Astrocyte (in vitro differentiated cells and primary cell): Measurements from ENCODE around the gene DNAAF5. TPM values are rescaled to one million over a fixed set of nuclear protein-coding genes. Genes with fewer than 3 reads are reported as not detected.

Experiments
- DNase-seq: peaks from one replicate; pipeline ENCODE4 v3.0.0-alpha.2; 2010; ENCODE audit warnings: low read depth
- FAIRE-seq: peaks from 2 replicates; lab custom pipeline; 2011; peaks lifted over from hg19 to GRCh38; lab: Jason Lieb, UNC
- H2AFZ ChIP-seq: 2 replicates; pipeline ENCODE4 v1.6.0; 2012; ENCODE audit warnings: low read depth, low read length, inconsistent platforms
- H3K27ac ChIP-seq: 2 replicates; pipeline ENCODE4 v1.5.1; 2011; ENCODE audit warnings: low read depth, low read length, inconsistent platforms
- H3K27me3 ChIP-seq: 2 replicates; pipeline ENCODE4 v1.6.0; 2011; ENCODE audit warnings: low read length, inconsistent platforms; ENCODE audit not compliant: insufficient read depth
- H3K36me3 ChIP-seq: 2 replicates; pipeline ENCODE4 v1.5.1; 2011; ENCODE audit warnings: low read length, inconsistent platforms; ENCODE audit not compliant: insufficient read depth
- H3K4me1 ChIP-seq: 2 replicates; pipeline ENCODE4 v1.5.1; 2011; ENCODE audit warnings: low read length, inconsistent platforms; ENCODE audit not compliant: insufficient read depth
- H3K4me2 ChIP-seq: 2 replicates; pipeline ENCODE4 v1.6.0; 2012; ENCODE audit warnings: low read length, inconsistent platforms
- H3K4me3 ChIP-seq: 2 replicates; pipeline ENCODE4 v1.5.1; 2011; ENCODE audit warnings: low read depth, mild to moderate bottlenecking, low read length, inconsistent platforms; ENCODE audit not compliant: insufficient read depth
- H3K79me2 ChIP-seq: 2 replicates; pipeline ENCODE4 v1.6.0; 2012; ENCODE audit warnings: mild to moderate bottlenecking, low read length, inconsistent platforms; ENCODE audit not compliant: insufficient read depth
- H3K9ac ChIP-seq: 2 replicates; pipeline ENCODE4 v1.6.0; 2012; ENCODE audit warnings: mild to moderate bottlenecking, low read length, inconsistent platforms
- H3K9me3 ChIP-seq: 2 replicates; pipeline ENCODE4 v1.5.1; 2012; ENCODE audit warnings: low read depth, mild to moderate bottlenecking, low read length, inconsistent platforms; ENCODE audit not compliant: insufficient read depth
- H4K20me1 ChIP-seq: 2 replicates; pipeline ENCODE4 v1.6.0; 2012; ENCODE audit warnings: low read length, inconsistent platforms; ENCODE audit not compliant: insufficient read depth
- H3K27ac Mint-ChIP-seq: one replicate; pipeline ENCODE4 v1.8.0; 2021; ENCODE audit warnings: mild to moderate bottlenecking, mixed read lengths; ENCODE audit not compliant: unreplicated experiment
- H3K27me3 Mint-ChIP-seq: one replicate; pipeline ENCODE4 v1.8.0; 2021; ENCODE audit warnings: low read depth, mixed read lengths; ENCODE audit not compliant: unreplicated experiment
- H3K36me3 Mint-ChIP-seq: one replicate; pipeline ENCODE4 v1.8.0; 2021; ENCODE audit warnings: low read depth, mixed read lengths; ENCODE audit not compliant: unreplicated experiment
- H3K4me1 Mint-ChIP-seq: one replicate; pipeline ENCODE4 v1.8.0; 2021; ENCODE audit warnings: low read depth, mixed read lengths; ENCODE audit not compliant: unreplicated experiment
- H3K4me3 Mint-ChIP-seq: one replicate; pipeline ENCODE4 v1.8.0; 2021; ENCODE audit warnings: mild to moderate bottlenecking, moderate library complexity, mixed read lengths; ENCODE audit not compliant: unreplicated experiment
- H3K9me3 Mint-ChIP-seq: one replicate; pipeline ENCODE4 v1.8.0; 2021; ENCODE audit warnings: mild to moderate bottlenecking, mixed read lengths; ENCODE audit not compliant: unreplicated experiment
- CTCF ChIP-seq: IDR thresholded peaks from 2 replicates; pipeline ENCODE4 v1.5.1; 2011; ENCODE audit warnings: low read depth, mild to moderate bottlenecking, inconsistent platforms, low read length, moderate library complexity; ENCODE audit not compliant: insufficient read depth
- EZH2 ChIP-seq: IDR thresholded peaks from 2 replicates; pipeline ENCODE4 v1.6.1; 2012; ENCODE audit warnings: mild to moderate bottlenecking, low read length, inconsistent platforms; ENCODE audit not compliant: insufficient read depth
- total RNA-seq: library from RNA; stranded (reverse); gene quantifications from 2 replicates; pipeline ENCODE4 v1.2.1, GENCODE V29; 2021

Gene DNAAF5
- total RNA-seq, 1 donor from 2014 or later, result 24.5 TPM

GRCh38 chr7:716636-717035 is 9.9 kb upstream of the DNAAF5 start:
- Histone ChIP-seq H2AFZ (no peak overlapping the region), H3K4me3 (no peak overlapping the region), H3K36me3 (no peaks in the 10 kb centered on the region), H3K27me3 (peaks cover 2% of the 10 kb centered on the region), H3K9me3 (no peaks in the 10 kb centered on the region), H3K27ac (no peak overlapping the region), H4K20me1 (peaks cover 5% of the 10 kb centered on the region), H3K4me2 (no peak overlapping the region), H3K9ac (no peak overlapping the region), H3K4me1 (no peaks in the 10 kb centered on the region), H3K79me2 (no peaks in the 10 kb centered on the region)
- peaks cover 4% of the 10 kb centered on the region for H3K36me3 Mint-ChIP-seq
- no peak for DNase-seq
- H3K27me3 Mint-ChIP-seq, result peaks cover 8% of the 10 kb centered on the region
- TF ChIP-seq EZH2 (no peak), CTCF (no peak)
- H3K4me3 Mint-ChIP-seq, result no peak overlapping the region
- H3K9me3 Mint-ChIP-seq, result peaks cover under 1% of the 10 kb centered on the region
- FAIRE-seq, result no peak
- H3K4me1 Mint-ChIP-seq, result peaks cover 2% of the 10 kb centered on the region
- H3K27ac Mint-ChIP-seq, result no peak overlapping the region

GRCh38 chr7:721619-722248 is 4.8 kb upstream of the DNAAF5 start:
- Mint-ChIP-seq H3K27me3 (no peaks in the 10 kb centered on the region), H3K36me3 (peaks cover 26% of the 10 kb centered on the region), H3K9me3 (peaks cover 9% of the 10 kb centered on the region), H3K4me3 (no peak overlapping the region), H3K27ac (no peak overlapping the region), H3K4me1 (peaks cover 11% of the 10 kb centered on the region)
- Histone ChIP-seq H3K79me2 (peaks cover 4% of the 10 kb centered on the region), H3K36me3 (no peaks in the 10 kb centered on the region), H3K9me3 (peaks cover 3% of the 10 kb centered on the region), H3K27ac (no peak overlapping the region), H3K9ac (no peak overlapping the region), H3K4me1 (peaks cover 10% of the 10 kb centered on the region), H3K27me3 (no peaks in the 10 kb centered on the region), H3K4me2 (no peak overlapping the region), H3K4me3 (no peak overlapping the region), H2AFZ (no peak overlapping the region), H4K20me1 (no peaks in the 10 kb centered on the region)
- no peak for TF ChIP-seq CTCF
- no peak for TF ChIP-seq EZH2
- no peak for DNase-seq
- no peak for FAIRE-seq

GRCh38 chr7:723541-723940 is 3.0 kb upstream of the DNAAF5 start:
- peaks cover 8% of the 10 kb centered on the region for H4K20me1 ChIP-seq
- peaks cover 3% of the 10 kb centered on the region for H3K9me3 ChIP-seq
- no peak for FAIRE-seq
- no peaks in the 10 kb centered on the region for H3K27me3 Mint-ChIP-seq
- H3K9ac ChIP-seq, result no peak overlapping the region
- no peak overlapping the region for H3K4me2 ChIP-seq
- H3K4me3 Mint-ChIP-seq, result no peak overlapping the region
- H3K9me3 Mint-ChIP-seq, result peaks cover 9% of the 10 kb centered on the region
- no peak overlapping the region for H3K27ac ChIP-seq
- H3K4me3 ChIP-seq, result no peak overlapping the region
- no peaks in the 10 kb centered on the region for H3K27me3 ChIP-seq
- H3K36me3 Mint-ChIP-seq, result peaks cover 29% of the 10 kb centered on the region
- H2AFZ ChIP-seq, result no peak overlapping the region
- H3K27ac Mint-ChIP-seq, result no peak overlapping the region
- peaks cover 16% of the 10 kb centered on the region for H3K4me1 Mint-ChIP-seq
- peaks cover 18% of the 10 kb centered on the region for H3K4me1 ChIP-seq
- peaks cover 11% of the 10 kb centered on the region for H3K79me2 ChIP-seq
- DNase-seq, result no peak
- no peaks in the 10 kb centered on the region for H3K36me3 ChIP-seq
- TF ChIP-seq EZH2, result no peak
- TF ChIP-seq CTCF, result no peak
